Hematopoietic multipotent progenitor cell (in vitro differentiated cells): ENCODE data around the gene KLF17. TPM values are rescaled to one million over a fixed set of nuclear protein-coding genes. Genes with fewer than 3 reads are reported as not detected.

Experiments
- DNase-seq, 3 donors: peaks; one replicate each; pipeline ENCODE4 v3.0.0-alpha.2; 2011 to 2015; ENCODE audit warnings: low read depth in 2 of 3, low spot score in 2 of 3
- total RNA-seq: library from RNA; depleted of rRNA; stranded (reverse); fragments of >200 nt; gene quantifications from one replicate; pipeline ENCODE4 v1.2.3, GENCODE V29; 2012

The KLF17 gene
- total RNA-seq = under 0.01 TPM

- DNase-seq = no peak
These were observed at the start of gene KLF17 for GRCh38 chr1:44118682-44119081. Gene KLF17 (plus strand): TSS chr1:44118821. CDS start chr1:44118908, 87 bp downstream.

- DNase-seq = no peak
These were observed 47.2 kb upstream of the KLF17 start for GRCh38 chr1:44071461-44071860.

DNA sequence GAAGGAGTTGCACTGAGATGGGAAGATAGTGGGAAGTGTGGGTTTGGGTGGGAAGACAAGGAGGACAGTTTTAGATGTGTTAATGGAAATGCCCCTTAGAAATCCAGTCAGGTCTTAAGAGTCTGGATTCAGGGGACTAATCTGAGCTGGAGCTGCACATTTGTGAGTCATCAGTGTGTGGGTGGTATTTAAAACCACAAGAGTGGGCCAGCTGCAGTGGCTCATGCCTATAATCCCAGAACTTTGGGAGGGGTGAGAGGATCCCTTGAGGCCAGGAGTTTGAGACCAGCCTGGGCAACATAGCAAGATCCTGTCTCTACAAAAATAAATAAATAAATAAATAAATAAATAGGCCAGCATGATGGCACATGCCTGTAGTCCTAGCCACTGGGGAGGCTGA, 46.4 kb upstream of the KLF17 start:
- DNase-seq = peak in 2 of 3 donors; percentile 52 to 64

DNA sequence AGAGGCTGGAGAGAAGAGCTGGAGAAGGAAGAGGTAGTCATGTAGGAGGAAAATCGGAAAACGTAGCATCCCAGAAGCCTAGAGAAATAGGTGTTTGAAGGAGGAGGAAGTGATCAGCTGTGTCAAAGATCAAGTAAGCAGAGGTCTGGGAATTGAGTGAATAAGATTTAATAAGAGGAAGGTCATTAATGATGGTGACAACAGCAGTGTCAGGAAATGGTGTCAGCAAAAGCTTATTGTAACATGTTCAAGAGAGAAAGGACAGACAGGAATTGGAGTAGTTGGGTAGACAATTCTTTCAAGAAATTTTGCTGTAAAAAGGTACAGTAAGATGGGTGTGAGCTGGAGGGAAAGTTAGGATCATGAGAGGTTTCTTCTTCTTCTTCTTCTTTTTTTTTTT, 45.8 kb upstream of the KLF17 start:
- no peak for DNase-seq

- no peak for DNase-seq
These were observed 45.1 kb upstream of the KLF17 start for GRCh38 chr1:44073528-44073927.

DNA sequence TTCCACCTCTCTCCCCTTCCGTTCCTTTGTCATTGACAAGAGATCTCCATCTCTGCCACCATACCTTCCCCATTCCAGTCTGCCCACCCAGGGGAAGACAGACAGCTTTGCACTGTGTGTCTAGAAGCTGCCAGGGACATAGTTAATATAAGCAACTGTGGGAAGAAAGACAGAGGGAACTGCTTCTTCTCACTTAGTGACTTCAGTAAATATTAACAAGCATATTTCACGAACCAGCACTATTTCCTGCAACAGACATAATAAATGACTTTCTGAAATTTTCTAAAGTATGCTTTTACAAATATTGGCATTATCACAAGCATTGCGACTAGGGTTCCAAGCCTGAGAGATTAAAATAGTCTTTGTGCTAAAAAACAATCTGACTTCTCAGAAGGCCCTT, 44.2 kb upstream of the KLF17 start:
- no peak for DNase-seq

- no peak for DNase-seq
These were observed 42.6 kb upstream of the KLF17 start for GRCh38 chr1:44076066-44076465.

DNA sequence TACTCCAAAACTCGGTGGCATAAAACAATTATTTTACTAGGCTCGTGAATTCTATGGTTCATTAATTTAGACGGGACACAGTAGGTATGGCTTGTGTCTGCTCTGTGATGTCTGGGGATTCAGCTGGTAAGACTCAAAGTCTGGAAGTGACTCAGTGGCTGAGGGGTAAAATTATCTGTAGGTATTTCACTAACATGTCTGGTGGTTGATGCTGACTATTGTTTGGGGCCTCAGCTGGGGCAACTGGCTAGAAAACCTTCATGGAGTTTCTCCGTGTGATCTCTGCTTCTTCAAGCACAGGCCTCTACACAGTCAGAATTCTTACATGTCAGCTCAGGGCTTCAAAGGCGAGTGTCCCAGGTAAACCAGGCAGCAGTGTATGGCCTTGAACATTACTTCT, 41.2 kb upstream of the KLF17 start:
- DNase-seq = no peak

- no peak for DNase-seq
These were observed 40.5 kb upstream of the KLF17 start for GRCh38 chr1:44078104-44078503.

- DNase-seq = no peak
These were observed 39.1 kb upstream of the KLF17 start for GRCh38 chr1:44079566-44079965.

- no peak for DNase-seq
These were observed 33.5 kb upstream of the KLF17 start for GRCh38 chr1:44084998-44085675.

DNA sequence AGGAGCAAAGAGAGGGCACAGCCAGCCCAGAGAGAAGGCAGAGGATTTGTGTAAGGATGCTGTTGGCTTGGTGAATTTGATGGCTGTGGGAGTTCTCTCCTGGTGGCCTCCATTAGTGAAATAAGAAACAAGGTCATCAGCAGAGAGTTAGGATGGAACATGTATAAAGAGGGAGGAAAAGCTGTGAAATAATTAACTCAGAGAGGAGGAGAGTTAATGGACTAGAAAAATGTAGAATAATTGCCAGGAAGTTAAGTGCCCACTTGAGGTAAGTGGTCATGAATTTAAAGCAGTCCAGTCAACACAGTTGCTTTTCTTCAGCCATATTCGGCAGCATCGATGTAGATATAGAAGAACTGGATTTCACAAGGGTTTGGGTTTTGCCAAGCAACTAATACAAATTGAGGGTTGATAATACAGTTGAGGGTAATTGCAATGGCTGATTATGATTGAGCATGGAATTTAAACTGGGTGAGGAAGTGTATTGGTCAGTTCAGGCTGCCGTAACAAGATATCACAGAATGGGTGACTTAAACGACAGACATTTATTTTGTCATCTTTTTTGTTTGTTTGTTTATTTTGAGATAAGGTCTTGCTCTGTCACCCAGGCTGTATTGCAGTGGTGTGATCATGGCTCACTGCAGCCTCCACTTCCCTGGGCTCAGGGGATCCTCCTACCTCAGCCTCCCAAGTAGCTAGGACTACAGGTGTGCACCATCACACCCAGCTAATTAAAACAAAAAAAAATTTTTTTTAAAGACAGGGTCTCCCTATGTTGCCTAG, 31.7 kb upstream of the KLF17 start:
- DNase-seq = no peak

- DNase-seq = no peak
These were observed 29.1 kb upstream of the KLF17 start for GRCh38 chr1:44089371-44090048.

DNA sequence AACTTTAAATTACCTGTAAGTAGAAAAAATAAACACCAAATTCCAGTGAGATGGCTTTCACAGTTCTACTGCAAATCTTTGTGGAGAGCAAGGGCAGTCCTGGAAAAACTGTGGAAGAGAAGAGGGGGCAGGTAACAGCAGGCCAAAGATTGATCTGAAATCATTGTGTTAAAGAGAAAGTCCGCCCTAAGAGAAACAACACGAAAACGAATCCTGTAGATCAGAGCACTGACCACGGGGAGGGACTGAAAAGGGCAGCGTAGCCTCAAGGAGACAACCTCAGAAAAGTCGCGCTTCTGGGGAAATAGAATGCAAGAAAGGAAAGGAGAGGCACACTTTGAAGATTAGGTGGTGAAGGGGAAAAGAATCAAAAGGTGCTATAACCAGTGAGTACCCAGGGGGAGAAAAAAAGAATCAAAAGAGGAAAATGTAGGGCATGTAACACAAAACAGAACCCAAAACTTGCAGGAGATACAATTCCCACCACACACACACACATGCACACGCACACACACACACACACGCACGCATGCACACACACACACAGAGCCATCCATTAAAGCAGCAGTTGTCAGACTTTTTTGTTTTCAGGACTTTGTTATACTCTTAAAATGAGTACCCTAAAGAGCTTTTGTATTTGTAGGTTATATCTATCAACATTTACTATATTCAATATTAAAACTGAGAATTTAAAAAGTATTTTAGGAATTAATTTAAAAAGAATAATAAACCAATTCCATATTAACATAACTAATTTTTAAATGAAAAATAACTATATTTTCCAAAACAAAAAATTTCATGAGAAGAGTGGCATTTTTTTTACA, 28.0 kb upstream of the KLF17 start:
- no peak for DNase-seq

DNA sequence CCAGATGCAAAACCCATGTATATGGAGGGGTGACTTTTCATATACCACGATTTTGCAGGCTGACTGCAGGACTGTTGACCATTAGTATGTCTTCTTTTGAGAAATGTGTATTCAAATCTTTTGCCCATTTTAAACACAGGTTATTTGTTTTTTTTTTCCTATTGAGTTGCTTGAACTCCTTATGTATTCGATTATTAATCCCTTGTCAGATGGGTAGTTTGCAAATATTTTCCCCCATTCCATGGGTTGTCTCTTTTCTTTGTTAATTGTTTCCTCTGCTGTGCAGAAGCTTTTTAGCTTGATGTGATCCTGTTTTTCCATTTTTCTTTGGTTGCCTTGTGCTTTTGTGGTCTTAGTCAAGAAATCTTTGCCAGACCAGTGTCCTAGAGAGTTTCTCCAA, 24.6 kb upstream of the KLF17 start:
- DNase-seq = no peak

- no peak for DNase-seq
These were observed 18.3 kb upstream of the KLF17 start for GRCh38 chr1:44100183-44100868.

DNA sequence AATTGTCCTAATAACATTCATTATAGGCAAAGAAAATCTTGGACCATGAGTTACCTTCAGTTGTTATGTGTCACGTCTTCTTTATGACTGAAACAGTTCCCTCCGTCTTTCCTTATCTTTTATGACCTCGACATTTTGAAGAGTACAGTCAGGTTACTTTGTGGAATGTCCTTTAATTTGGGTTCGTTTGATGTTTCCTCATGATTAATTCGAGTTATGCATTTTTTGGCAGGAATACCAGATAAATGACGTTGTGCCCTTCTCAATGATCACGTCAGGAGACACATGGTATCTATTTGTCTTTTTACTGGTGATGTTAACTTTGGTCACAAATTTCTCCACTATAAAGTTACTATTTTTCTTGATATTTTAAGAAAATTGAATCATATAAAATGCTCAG, 17.3 kb upstream of the KLF17 start:
- no peak for DNase-seq

GRCh38 chr1:44103270-44104131, 15.1 kb upstream of the KLF17 start:
- no peak for DNase-seq

DNA sequence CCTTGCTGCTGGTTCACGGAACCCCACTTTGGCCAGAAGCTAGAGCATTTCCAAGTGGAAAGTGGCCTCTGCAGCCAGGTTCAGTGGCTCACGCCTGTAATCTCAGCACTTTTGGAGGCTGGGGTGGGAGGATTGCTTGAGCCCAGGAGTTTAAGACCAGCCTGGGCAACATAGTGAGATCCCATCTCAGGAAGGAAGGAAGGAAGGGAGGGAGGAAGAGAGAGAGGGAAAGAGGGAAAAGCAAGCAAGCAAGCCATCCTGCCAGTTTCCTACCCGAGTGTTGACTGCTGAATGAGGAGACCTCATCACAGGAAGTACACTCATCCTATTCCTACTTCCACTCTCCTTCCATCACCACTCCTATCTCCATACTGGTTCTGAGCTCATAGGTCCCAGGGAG, 12.8 kb upstream of the KLF17 start:
- DNase-seq = no peak
